ENCODE results near the gene FOXN1.
"Not testable (repeated sequence)": the region's sequence is repeated elsewhere in the genome, so short reads cannot be mapped to it uniquely, and the experiment has no call there.

Gene FOXN1

GRCh38 chr17:28574526-28574925, 68.4 kb downstream of the FOXN1 start:
- H3K27ac Mint-ChIP-seq = no peak overlapping the region
- H3K4me3 Mint-ChIP-seq = no peak overlapping the region
- H3K4me1 Mint-ChIP-seq = peaks cover 39% of the 10 kb centered on the region
- H3K9me3 Mint-ChIP-seq = no peaks in the 10 kb centered on the region
- H3K36me3 Mint-ChIP-seq (ENCODE audit: low read depth) = peaks cover 44% of the 10 kb centered on the region
- H3K27me3 Mint-ChIP-seq (ENCODE audit: low read depth, poor library complexity) = peaks cover 12% of the 10 kb centered on the region
- DNase-seq = no peak
- TF ChIP-seq CTCF (IDR thresholded peaks at IDR 0.05) = no peak

- Mint-ChIP-seq H3K27me3 (ENCODE audit: low read depth, poor library complexity) (peaks cover 12% of the 10 kb centered on the region), H3K4me3 (no peak overlapping the region), H3K36me3 (ENCODE audit: low read depth) (peaks cover 46% of the 10 kb centered on the region), H3K4me1 (peaks cover 31% of the 10 kb centered on the region), H3K9me3 (no peaks in the 10 kb centered on the region), H3K27ac (no peak overlapping the region)
- DNase-seq = no peak
- no peak for TF ChIP-seq CTCF (IDR thresholded peaks at IDR 0.05)
These were observed 69.1 kb downstream of the FOXN1 start for GRCh38 chr17:28575126-28575795.

- H3K4me3 Mint-ChIP-seq = peak overlapping the region; percentile 83
- not testable (repeated sequence) for DNase-seq, H3K9me3 Mint-ChIP-seq, H3K27ac Mint-ChIP-seq
- H3K27me3 Mint-ChIP-seq (ENCODE audit: low read depth, poor library complexity) = peaks cover 12% of the 10 kb centered on the region
- H3K4me1 Mint-ChIP-seq = peaks cover 25% of the 10 kb centered on the region
- H3K36me3 Mint-ChIP-seq (ENCODE audit: low read depth) = peaks cover 53% of the 10 kb centered on the region
These were observed 69.9 kb downstream of the FOXN1 start for GRCh38 chr17:28576016-28576415.

DNA sequence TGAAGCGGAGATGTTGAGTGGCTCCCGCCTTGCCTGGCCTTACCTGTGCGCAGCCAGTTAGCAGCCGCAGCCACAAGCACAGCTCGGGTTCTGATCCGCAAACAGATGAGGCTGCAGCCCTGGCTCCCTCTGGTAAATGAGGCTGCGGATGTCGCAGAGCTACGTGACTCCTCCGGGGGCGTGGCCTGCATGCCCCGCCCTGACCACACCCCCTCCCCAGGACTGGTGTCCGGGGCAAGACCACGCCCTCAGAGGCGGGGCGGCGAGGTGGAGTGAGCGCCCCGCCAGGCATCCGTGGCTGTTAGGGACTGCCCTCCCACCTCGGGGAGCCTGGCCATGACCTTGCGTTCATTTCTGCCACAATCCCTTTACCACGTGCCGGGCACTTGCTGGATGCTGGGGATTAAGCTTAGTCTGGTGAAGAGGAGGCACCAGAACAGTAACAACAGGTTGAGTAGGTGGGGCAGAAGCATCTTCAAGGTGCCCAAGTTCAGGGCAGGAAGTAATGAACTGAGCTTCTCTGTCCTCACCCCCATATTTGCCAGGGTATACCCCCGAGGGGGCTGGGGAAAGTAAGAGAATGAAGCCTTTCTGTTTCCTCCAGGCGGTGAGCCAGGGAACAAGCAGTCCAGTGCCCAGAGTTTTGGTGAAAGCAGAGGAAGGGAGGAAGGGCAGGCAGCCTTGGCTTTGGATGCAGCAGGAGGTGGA, 70.8 kb downstream of the FOXN1 start, which contains the start of gene ALDOC:
ALDOC (minus strand) TSS at position 138 of the 708 bp plus-strand sequence. CDS start 1,363 bp downstream, outside the sequence.
- Mint-ChIP-seq H3K4me3 (peak within 1 kb of the TSS; percentile 83), H3K27me3 (ENCODE audit: low read depth, poor library complexity) (peaks cover 9% of the 10 kb centered on the region), H3K27ac (no peak within 1 kb of the TSS), H3K9me3 (no peaks in the 10 kb centered on the region), H3K4me1 (peaks cover 21% of the 10 kb centered on the region), H3K36me3 (ENCODE audit: low read depth) (peaks cover 53% of the 10 kb centered on the region)
- no peak for TF ChIP-seq CTCF (IDR thresholded peaks at IDR 0.05)
- DNase-seq = peak; percentile 99

DNA sequence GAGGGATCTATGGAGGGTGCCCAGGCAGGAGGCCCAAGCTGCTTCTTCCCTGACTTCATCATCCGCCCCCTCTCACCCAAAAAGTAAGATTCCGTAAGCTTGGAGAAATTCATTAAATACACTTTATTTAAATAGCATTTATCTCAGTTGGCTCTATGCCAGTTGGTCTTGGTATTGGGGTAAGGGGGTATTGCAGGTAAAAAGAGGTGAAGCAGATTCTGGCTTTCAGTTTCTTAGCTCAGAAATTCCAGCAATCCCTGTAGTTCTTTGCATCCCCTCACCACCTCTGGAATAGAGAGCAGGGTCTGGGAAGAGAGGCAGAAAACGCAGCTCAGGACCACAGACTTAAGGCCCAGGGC, 71.3 kb downstream of the FOXN1 start:
- no peak overlapping the region for H3K27ac Mint-ChIP-seq
- peaks cover 15% of the 10 kb centered on the region for H3K4me1 Mint-ChIP-seq
- H3K9me3 Mint-ChIP-seq = no peaks in the 10 kb centered on the region
- peaks cover 9% of the 10 kb centered on the region for H3K27me3 Mint-ChIP-seq (ENCODE audit: low read depth, poor library complexity)
- H3K36me3 Mint-ChIP-seq (ENCODE audit: low read depth) = peaks cover 53% of the 10 kb centered on the region
- no peak for DNase-seq
- H3K4me3 Mint-ChIP-seq = no peak overlapping the region
- TF ChIP-seq CTCF (IDR thresholded peaks at IDR 0.05) = no peak

GRCh38 chr17:28578246-28579195, 72.4 kb downstream of the FOXN1 start:
- H3K4me1 Mint-ChIP-seq = peaks cover 14% of the 10 kb centered on the region
- H3K27ac Mint-ChIP-seq = no peak overlapping the region
- no peak for DNase-seq
- H3K9me3 Mint-ChIP-seq = no peaks in the 10 kb centered on the region
- no peaks in the 10 kb centered on the region for H3K27me3 Mint-ChIP-seq (ENCODE audit: low read depth, poor library complexity)
- no peak overlapping the region for H3K4me3 Mint-ChIP-seq
- peaks cover 48% of the 10 kb centered on the region for H3K36me3 Mint-ChIP-seq (ENCODE audit: low read depth)
- TF ChIP-seq CTCF (IDR thresholded peaks at IDR 0.05) = no peak
